HepG2 (cell line): ENCODE data around the gene TBC1D4.

Source experiments
- ESRRA ChIP-seq: sonication (generic); formaldehyde crosslinking; IDR thresholded peaks from 2 replicates; pipeline ENCODE4 v1.5.1; 2020; ENCODE audit warnings: mild to moderate bottlenecking, low read depth, missing genetic modification reagents
- GTF3A ChIP-seq: sonication (generic); formaldehyde crosslinking; conservative IDR thresholded peaks from 2 replicates; pipeline ENCODE4 v1.4.0; 2020; ENCODE audit warnings: mild to moderate bottlenecking, missing genetic modification reagents
- NR2F1 ChIP-seq, 2 experiments: fragments of 450-650 bp in 1 of 2; formaldehyde crosslinking in 1 of 2; IDR thresholded peaks; 2 replicates each; pipeline versions ENCODE4 v1.5.0 to v1.6.1; 2016 to 2020; ENCODE audit warnings: mild to moderate bottlenecking in 1 of 2, missing compliant biosample characterization in 1 of 2, missing genetic modification reagents in 1 of 2, moderate library complexity in 1 of 2
- POLR2AphosphoS5 ChIP-seq: IDR thresholded peaks from 2 replicates; pipeline ENCODE4 v1.6.1; 2012; ENCODE audit warnings: low read depth, low read length
- YY1 ChIP-seq: IDR thresholded peaks from 2 replicates; pipeline ENCODE4 v1.6.1; 2011; ENCODE audit warnings: low read length, low read depth, moderate library complexity, mild to moderate bottlenecking; ENCODE audit not compliant: insufficient read depth, insufficient replicate concordance
- ZNF556 ChIP-seq: sonication (generic); formaldehyde crosslinking; IDR thresholded peaks from 2 replicates; pipeline ENCODE4 v1.4.0; 2020; ENCODE audit warnings: mild to moderate bottlenecking, missing genetic modification reagents, borderline replicate concordance
- ZZZ3 ChIP-seq: sonication (generic); formaldehyde crosslinking; IDR thresholded peaks from 2 replicates; pipeline ENCODE4 v1.4.0; 2020; ENCODE audit warnings: missing genetic modification reagents, mild to moderate bottlenecking, borderline replicate concordance
- TF ChIP-seq, protein P1 (sequence below): sonication (generic); formaldehyde crosslinking; IDR thresholded peaks from 2 replicates; pipeline ENCODE4 v1.9.0; 2021; ENCODE audit warnings: missing genetic modification reagents, borderline replicate concordance
- TF ChIP-seq, protein P2 (sequence below), 2 experiments: IDR thresholded peaks; 2 replicates each; pipeline ENCODE4 v1.6.1; 2011 to 2012; ENCODE audit warnings: low read length in 2 of 2, borderline replicate concordance in 1 of 2, low read depth in 1 of 2, mild to moderate bottlenecking in 1 of 2, moderate library complexity in 1 of 2
- TF ChIP-seq, protein P3 (sequence below): IDR thresholded peaks from 2 replicates; pipeline ENCODE4 v1.6.1; 2012; ENCODE audit warnings: low read length, improper control_type of control experiment
- TF ChIP-seq, protein P4 (sequence below): sonication (generic); formaldehyde crosslinking; IDR thresholded peaks from 2 replicates; pipeline ENCODE4 v1.5.0; 2020; ENCODE audit warnings: mild to moderate bottlenecking, missing genetic modification reagents, moderate library complexity

DNA sequence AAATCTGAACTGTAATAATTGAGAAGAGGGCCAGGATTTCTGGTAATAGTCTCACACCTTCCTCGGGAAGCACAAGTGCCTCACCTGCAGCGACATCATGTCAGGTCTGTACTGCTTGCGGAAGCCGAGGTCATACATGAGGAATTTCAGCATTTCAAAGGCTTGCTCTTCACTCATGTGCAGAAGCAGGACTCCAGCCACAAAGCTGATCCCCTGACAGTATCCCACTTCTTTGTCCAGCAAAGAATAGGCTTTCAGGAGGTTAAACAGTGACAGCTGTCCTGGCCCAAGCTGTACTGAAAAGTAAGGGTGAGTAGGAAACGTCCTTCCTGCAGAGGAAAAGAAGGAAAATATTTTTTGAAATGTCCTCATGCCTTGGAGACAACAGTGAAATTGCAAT is 182.7 kb downstream of the TBC1D4 start:
- TF ChIP-seq YY1 (no peak), ZZZ3 (CRISPR knock-in tag) (no peak), POLR2AphosphoS5 (no peak), NR2F1 (CRISPR knock-in tag; IDR thresholded peaks at IDR 0.05) (no peak), GTF3A (CRISPR knock-in tag) (no peak), ESRRA (CRISPR knock-in tag) (no peak), ZNF556 (CRISPR knock-in tag) (no peak)
- TF ChIP-seq, protein P1, sequence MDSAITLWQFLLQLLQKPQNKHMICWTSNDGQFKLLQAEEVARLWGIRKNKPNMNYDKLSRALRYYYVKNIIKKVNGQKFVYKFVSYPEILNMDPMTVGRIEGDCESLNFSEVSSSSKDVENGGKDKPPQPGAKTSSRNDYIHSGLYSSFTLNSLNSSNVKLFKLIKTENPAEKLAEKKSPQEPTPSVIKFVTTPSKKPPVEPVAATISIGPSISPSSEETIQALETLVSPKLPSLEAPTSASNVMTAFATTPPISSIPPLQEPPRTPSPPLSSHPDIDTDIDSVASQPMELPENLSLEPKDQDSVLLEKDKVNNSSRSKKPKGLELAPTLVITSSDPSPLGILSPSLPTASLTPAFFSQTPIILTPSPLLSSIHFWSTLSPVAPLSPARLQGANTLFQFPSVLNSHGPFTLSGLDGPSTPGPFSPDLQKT = no peak
- TF ChIP-seq, protein P2, sequence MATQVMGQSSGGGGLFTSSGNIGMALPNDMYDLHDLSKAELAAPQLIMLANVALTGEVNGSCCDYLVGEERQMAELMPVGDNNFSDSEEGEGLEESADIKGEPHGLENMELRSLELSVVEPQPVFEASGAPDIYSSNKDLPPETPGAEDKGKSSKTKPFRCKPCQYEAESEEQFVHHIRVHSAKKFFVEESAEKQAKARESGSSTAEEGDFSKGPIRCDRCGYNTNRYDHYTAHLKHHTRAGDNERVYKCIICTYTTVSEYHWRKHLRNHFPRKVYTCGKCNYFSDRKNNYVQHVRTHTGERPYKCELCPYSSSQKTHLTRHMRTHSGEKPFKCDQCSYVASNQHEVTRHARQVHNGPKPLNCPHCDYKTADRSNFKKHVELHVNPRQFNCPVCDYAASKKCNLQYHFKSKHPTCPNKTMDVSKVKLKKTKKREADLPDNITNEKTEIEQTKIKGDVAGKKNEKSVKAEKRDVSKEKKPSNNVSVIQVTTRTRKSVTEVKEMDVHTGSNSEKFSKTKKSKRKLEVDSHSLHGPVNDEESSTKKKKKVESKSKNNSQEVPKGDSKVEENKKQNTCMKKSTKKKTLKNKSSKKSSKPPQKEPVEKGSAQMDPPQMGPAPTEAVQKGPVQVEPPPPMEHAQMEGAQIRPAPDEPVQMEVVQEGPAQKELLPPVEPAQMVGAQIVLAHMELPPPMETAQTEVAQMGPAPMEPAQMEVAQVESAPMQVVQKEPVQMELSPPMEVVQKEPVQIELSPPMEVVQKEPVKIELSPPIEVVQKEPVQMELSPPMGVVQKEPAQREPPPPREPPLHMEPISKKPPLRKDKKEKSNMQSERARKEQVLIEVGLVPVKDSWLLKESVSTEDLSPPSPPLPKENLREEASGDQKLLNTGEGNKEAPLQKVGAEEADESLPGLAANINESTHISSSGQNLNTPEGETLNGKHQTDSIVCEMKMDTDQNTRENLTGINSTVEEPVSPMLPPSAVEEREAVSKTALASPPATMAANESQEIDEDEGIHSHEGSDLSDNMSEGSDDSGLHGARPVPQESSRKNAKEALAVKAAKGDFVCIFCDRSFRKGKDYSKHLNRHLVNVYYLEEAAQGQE (IDR thresholded peaks at IDR 0.05; ENCODE audit: borderline replicate concordance in 1 of 2, low read depth in 1 of 2, low read length in 2 of 2) = no peak
- TF ChIP-seq, protein P3, sequence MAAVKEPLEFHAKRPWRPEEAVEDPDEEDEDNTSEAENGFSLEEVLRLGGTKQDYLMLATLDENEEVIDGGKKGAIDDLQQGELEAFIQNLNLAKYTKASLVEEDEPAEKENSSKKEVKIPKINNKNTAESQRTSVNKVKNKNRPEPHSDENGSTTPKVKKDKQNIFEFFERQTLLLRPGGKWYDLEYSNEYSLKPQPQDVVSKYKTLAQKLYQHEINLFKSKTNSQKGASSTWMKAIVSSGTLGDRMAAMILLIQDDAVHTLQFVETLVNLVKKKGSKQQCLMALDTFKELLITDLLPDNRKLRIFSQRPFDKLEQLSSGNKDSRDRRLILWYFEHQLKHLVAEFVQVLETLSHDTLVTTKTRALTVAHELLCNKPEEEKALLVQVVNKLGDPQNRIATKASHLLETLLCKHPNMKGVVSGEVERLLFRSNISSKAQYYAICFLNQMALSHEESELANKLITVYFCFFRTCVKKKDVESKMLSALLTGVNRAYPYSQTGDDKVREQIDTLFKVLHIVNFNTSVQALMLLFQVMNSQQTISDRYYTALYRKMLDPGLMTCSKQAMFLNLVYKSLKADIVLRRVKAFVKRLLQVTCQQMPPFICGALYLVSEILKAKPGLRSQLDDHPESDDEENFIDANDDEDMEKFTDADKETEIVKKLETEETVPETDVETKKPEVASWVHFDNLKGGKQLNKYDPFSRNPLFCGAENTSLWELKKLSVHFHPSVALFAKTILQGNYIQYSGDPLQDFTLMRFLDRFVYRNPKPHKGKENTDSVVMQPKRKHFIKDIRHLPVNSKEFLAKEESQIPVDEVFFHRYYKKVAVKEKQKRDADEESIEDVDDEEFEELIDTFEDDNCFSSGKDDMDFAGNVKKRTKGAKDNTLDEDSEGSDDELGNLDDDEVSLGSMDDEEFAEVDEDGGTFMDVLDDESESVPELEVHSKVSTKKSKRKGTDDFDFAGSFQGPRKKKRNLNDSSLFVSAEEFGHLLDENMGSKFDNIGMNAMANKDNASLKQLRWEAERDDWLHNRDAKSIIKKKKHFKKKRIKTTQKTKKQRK = no peak
- TF ChIP-seq, protein P4, sequence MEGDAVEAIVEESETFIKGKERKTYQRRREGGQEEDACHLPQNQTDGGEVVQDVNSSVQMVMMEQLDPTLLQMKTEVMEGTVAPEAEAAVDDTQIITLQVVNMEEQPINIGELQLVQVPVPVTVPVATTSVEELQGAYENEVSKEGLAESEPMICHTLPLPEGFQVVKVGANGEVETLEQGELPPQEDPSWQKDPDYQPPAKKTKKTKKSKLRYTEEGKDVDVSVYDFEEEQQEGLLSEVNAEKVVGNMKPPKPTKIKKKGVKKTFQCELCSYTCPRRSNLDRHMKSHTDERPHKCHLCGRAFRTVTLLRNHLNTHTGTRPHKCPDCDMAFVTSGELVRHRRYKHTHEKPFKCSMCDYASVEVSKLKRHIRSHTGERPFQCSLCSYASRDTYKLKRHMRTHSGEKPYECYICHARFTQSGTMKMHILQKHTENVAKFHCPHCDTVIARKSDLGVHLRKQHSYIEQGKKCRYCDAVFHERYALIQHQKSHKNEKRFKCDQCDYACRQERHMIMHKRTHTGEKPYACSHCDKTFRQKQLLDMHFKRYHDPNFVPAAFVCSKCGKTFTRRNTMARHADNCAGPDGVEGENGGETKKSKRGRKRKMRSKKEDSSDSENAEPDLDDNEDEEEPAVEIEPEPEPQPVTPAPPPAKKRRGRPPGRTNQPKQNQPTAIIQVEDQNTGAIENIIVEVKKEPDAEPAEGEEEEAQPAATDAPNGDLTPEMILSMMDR (CRISPR knock-in tag) = no peak
